ENCODE measurements around the gene INCA1.

DNA sequence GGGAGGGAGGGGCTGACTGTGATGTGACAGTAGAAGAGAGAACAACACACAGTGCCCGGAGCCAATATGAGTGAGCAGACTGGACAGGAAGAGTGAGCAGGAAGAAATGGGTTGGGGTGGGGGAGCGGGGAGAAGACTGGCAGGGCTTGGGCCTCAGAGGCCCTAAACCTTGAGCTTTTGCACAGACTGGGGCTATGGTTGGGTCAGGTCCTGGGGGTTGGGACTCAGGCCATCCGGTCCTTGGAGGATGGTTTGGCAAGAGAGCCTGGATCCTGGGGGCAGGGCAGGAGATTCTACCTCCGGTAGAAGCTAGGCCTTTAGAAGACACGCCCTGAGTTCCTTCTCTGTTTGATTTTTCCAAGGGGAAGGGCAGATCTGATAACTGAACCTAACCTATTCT, 10.9 kb downstream of the INCA1 start:
- TF ChIP-seq, protein P1, sequence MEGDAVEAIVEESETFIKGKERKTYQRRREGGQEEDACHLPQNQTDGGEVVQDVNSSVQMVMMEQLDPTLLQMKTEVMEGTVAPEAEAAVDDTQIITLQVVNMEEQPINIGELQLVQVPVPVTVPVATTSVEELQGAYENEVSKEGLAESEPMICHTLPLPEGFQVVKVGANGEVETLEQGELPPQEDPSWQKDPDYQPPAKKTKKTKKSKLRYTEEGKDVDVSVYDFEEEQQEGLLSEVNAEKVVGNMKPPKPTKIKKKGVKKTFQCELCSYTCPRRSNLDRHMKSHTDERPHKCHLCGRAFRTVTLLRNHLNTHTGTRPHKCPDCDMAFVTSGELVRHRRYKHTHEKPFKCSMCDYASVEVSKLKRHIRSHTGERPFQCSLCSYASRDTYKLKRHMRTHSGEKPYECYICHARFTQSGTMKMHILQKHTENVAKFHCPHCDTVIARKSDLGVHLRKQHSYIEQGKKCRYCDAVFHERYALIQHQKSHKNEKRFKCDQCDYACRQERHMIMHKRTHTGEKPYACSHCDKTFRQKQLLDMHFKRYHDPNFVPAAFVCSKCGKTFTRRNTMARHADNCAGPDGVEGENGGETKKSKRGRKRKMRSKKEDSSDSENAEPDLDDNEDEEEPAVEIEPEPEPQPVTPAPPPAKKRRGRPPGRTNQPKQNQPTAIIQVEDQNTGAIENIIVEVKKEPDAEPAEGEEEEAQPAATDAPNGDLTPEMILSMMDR (IDR thresholded peaks at IDR 0.05): no peak
- TF ChIP-seq POLR2AphosphoS5 (IDR thresholded peaks at IDR 0.05; ENCODE audit: low read depth, low read length) (no peak), RXRA (IDR thresholded peaks at IDR 0.05; ENCODE audit: borderline replicate concordance, low read depth) (no peak), MEF2A (IDR thresholded peaks at IDR 0.05; ENCODE audit: borderline replicate concordance, low read depth) (no peak), EZH2phosphoT487 (IDR thresholded peaks at IDR 0.05; ENCODE audit: borderline replicate concordance, low read depth) (no peak), TAF1 (IDR thresholded peaks at IDR 0.05; ENCODE audit: borderline replicate concordance, low read depth, low read length) (no peak), EP300 (IDR thresholded peaks at IDR 0.05; ENCODE audit: borderline replicate concordance in 1 of 2, low read depth in 1 of 2, low read length in 1 of 2) (no peak), GATA2 (CRISPR knock-in tag; IDR thresholded peaks at IDR 0.05) (no peak)
